ENCODE results near the gene PGAP2.
A peak's percentile ranks its signal among the peaks of the same experiment; 100 is the strongest.
"Not testable (repeated sequence)": the region's sequence is repeated elsewhere in the genome, so short reads cannot be mapped to it uniquely, and the experiment has no call there.

The PGAP2 gene

DNA sequence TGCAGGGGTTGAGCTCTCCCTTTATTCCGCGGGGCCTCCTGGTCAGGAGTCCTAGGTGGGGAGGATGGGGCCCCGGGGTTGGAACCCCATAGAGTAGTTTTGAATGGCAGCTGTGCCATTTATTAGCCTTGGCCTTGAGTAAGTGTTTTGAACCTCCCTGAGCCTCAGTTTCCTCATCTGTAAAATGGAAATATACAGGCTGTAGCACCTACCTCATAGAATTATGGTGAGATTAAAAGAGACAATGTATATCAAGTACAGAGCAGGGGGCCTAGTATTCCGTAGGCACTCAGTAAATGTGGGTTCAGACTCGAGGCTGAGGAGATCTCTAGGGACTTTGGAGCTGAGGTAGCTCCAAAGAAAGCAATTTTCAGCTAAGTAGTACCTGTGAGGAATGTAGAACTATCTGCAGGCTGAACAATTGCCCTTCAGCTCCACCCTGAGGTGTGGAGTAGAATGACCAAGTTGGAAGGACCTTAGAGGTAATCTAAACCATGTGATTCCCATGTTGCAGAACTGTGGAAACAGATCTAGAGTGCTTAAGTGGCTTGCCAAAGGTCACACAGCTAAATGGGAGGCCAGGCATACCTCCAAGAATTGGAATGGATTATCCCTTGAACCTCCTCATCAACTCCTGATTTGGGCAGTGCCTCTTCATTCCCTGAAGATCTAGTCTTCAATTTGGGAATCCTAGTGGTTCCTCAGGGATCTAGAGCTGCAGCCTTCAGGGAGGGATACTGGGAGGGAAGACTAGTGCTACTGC, 682 bp downstream of the PGAP2 start:
- peak; percentile 77 for DNase-seq

DNA sequence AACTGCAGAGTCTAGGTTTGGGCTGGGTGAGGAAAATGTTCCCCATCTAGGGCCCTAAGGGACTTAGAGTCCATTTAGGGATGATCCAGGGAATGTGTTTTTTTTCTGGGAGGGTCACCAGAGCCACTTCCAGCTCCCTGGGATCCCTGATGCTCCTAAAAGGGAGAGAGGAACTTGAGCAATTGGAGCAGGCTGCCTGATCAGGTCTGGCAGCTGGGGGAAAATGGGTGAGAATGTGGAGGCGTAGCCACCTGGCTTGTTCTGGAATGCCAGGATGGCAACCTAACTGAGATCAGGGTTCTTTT, 1.2 kb downstream of the PGAP2 start:
- no peak for DNase-seq

GRCh38 chr11:3810446-3810845, 2.1 kb downstream of the PGAP2 start:
- no peak for DNase-seq

DNA sequence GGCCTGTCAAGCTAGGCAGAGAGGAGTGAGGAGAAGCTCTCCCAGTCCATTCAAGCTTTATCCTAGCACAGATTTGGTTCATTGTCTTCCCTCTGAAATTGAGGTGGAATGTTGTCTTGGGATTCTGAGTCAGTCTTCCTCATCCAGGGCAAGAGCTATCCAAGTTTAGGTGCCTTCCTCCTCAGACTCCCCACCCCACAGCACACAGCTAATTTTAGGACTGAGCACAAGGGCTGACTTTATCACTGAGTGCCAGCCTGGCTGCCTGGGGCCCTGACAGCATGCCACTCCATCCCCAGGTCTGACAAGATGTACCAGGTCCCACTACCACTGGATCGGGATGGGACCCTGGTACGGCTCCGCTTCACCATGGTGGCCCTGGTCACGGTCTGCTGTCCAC, 2.6 kb downstream of the PGAP2 start:
- DNase-seq: no peak

DNA sequence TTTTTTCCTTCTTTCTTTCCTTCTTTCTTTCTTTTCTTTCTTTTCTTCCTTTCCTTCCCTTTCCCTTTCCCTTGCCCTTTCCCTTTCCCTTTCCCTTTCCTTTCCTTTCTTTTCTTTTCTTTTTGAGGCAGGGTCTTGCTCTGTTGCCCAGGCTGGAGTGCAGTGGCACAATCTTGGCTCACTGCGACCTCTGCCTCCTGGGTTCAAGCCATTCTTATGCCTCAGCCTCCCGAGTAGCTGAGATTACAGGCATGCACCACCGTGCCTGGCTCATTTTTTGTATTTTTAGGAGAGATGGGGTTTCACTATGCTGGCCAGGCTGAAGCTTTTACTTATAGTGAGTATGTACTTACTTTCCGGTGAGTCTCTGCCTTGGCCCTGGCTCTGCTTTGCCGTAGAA, 6.5 kb downstream of the PGAP2 start:
- not testable (repeated sequence) for DNase-seq

DNA sequence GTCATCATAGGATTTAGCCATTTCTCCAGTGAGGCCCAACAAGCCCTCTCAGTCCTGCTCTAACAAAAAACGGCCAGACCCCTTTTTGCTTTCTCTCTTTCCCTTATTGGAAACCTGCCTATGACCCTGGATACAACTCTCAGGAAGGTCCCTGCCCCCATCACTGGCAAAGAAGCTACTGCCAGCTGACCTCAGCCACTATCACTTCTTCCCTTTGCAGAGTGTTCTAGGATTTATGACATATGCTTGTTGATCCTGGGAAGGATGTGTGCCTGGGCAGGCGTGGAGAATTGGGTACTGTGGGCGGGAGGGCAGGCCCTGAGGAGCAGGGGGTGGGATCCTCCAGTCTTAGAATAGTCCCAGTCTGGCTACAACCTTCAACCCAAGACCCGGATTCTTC, 7.5 kb downstream of the PGAP2 start:
- no peak for DNase-seq

DNA sequence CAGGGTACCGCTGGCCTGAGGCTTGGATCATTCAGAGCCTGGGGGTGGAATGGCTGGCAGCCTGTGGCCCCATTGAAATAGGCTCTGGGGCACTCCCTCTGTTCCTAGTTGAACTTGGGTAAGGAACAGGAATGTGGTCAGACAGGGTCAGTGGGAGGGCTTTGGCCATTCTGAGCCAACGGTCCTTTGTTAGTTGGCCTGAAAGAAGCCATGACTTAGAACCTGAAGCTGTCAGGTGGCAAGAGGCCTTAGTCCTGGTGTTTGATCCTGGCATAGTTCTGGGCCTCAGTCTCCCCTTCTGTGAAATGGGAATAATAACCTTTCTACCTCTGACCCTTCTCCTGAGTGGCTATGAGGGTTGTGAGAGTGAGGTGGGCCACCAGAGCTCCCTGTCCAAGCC, 8.3 kb downstream of the PGAP2 start:
- DNase-seq: no peak

- no peak for DNase-seq
Measured at GRCh38 chr11:3817181-3817800, 8.9 kb downstream of the PGAP2 start.

GRCh38 chr11:3820971-3821370, 12.6 kb downstream of the PGAP2 start:
- DNase-seq: no peak

DNA sequence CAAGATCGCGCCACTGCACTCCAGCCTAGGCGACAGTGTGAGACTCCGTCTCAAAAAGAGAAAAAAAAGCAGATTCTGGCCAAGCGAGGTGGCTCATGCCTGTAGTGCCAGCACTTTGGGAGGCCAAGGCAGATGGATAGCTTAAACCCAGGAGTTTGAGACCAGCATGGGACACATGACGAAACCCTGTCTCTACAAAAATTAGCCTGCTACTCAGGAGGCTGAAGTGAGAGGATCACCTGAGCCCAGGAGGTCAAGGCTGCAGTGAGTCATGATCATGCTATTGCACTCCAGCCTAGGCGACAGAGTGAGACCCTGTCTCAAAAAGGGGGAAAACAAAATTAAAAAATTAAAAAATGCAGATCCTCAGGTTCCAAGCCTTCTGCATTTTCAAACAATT, 14.0 kb downstream of the PGAP2 start:
- DNase-seq: no peak

DNA sequence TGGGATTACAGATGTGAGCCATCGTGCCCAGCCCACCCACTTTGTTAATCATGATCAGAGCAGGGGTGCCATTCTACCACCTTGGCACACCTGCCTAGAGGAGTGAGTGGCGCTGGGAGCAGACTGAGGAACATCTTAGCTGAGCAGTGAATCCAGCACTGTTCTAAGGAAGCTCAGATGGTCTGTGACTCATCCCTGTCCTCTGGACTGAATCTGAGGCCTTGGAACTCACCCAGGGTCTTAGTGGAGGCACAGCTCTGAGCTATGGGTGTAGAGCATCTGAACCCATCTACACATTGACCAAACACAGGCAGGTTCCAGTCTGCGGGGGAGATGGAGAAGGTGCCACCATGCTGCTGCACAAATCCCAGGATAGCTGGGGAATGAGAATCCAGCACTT, 14.9 kb downstream of the PGAP2 start:
- no peak for DNase-seq

- no peak for DNase-seq
Measured at GRCh38 chr11:3823762-3824506, 15.6 kb downstream of the PGAP2 start.

GRCh38 chr11:3824714-3825472, 16.5 kb downstream of the PGAP2 start:
- peak; percentile 87 for DNase-seq

DNA sequence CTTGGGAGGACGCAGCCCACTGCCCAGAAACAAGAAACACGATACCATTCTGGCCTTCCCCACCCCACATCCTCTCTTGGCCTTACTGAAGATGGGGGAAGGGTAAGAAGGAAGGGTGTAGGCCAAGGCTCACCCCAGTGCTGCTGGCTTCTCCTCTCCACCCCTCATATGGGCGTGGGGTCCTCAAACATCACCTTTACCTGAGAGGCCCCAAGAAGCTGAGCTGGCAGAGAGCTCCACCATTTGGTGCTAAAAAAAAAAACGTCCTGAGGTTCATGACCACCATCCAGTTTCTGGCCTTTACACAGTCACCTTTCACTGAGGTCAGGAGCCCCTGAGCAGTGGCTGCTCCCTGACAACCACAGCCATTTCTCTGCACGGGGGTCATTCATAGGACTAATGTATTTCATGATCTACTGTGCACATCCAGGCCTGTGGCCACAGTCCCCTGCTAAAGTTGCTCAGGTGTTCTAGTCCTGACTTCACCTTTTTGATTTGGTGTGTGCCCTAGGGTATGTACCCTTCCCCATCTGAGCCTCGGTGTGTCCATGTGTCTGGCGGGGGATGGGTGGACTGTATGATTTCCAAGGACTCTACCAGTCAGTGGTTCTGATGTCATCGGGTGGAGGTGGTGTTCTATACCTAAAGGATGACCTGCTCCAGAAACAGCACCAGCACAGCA, 17.3 kb downstream of the PGAP2 start:
- DNase-seq: no peak

DNA sequence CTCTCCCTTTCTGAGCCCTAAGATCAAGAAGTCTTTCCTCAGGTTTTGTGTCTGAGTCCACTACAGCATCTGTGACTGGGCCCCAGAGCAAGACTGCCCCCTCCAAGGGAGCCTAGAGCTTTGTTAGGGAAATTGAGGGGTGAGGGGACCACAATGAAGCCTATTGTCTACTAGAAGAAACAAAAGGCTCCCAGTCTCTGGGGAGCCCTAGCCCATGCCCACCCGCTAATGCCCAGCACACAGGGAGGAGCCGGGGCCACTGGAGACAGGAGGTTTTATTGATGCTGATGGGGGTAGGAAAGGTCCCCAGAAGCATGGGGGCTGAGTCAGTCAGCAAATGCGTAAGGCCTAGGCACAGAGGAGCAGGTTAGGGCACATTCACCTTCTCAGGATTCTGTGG, 18.4 kb downstream of the PGAP2 start:
- DNase-seq: no peak

DNA sequence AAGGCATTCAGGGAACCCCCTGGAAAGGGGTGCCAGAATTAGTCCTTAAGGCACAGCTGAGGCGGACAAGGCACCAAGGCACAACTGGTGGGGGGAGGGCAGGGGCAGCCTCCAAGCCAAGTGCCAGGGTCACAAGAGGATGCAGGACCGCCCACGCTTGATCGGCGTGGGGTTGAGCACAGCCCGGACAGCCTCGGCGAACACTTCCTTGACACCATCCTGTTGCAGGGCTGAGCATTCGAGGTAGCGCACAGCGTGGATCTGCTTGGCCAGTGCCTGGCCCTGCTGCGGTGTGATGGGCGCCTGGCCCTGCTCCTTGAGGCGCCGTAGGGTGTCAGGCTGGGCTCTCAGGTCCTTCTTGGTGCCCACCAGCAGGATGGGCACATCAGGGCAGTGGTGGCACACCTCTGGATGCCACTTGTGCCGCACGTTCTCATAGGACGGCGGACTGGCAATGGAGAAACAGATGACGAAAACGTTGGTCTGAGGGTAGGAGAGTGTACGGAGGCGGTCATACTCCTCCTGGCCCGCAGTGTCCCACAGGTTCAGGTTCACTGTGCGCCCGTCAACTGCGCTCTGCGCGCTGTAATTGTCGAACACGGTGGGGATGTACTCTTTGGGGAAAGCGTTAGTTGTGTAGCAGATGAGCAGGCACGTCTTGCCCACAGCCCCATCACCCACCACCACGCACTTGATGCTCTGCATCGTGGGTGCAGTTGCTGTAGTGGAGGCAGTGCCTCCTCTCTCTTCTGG, 19.2 kb downstream of the PGAP2 start:
- no peak for DNase-seq

DNA sequence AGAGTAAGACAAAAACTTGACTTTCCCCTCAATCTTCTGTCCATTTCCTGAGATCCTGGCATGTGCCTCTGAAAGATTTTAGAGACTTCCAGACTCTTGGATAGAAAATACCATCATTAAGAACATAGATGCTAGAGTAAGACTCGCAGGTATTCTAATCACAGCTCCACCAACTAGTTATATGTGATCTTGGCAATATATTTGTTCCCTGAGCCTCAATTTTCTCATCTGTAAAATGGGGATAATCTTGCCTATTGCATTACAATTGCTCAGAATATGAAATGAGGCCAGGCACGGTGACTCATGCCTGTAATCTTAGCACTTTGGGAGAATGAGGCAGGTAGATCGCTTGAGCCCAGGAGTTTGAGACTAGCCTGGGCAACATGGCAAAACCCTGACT, 21.7 kb downstream of the PGAP2 start:
- no peak for DNase-seq

GRCh38 chr11:3830730-3831129, 22.4 kb downstream of the PGAP2 start:
- DNase-seq: no peak

DNA sequence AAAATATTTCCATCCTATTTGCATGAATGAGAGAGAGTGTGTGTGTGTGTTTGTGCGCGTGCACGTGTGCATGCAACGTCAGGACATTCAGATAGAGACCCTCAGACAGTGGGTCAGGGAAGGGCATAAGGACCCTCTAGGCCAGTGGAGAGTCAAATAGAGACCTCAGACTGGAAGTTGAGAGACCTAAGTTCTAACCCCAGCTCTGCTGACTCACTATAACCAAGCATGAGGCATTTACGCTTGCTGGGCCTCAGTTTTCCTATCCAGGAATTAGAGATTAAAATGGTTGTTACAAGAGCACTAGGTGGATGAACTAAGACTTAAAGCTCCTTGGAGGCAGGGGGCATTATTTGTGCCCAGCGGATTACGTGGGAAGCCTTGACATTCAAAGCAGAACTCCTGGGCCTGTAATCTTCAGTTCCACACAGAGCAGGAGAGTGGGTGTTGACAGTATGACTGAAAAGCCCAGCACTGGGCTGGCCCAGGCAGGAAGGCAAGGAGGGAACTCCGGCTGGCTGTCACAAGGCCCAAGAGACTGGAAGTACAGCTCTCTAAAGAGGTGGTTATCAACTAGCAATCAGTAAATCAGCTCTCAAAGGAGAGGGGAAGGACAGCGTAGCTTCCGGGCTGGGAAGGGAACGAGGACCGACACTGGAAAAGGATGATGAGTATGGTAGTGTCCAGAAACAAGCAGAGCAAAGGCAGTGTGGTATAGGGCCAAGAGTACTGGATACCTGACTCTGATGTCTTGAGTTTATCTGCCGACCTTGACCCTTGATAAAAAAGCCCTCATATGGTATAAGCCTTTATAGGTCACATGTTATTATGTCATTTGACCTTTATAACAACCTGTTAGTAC, 23.2 kb downstream of the PGAP2 start:
- no peak for DNase-seq

- no peak for DNase-seq
Measured at GRCh38 chr11:3832816-3833215, 24.5 kb downstream of the PGAP2 start.

DNA sequence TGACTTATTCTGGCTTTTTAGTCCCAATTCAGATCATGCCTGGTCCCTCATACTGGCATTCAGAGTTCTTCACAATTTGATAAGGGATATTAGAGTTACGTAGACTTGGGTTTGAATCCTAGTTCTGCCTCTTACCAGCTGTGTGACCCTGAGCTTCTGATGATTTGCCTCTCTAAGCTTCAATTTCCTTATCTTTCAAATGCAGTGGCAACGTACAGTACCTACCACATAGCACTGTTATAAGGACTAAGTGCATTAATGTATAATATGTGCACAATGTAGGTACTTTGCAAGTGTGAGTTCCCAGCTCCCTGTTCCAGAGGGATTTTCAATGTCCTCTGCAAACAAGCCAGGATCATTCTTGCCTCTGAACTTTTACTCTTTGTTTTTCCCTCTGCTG, 25.1 kb downstream of the PGAP2 start:
- DNase-seq: no peak

Measured in activated CD4-positive, alpha-beta T cell treated with anti-CD3 and anti-CD28 coated beads, Interleukin-10, Interleukin-2, amounts not matched to agents 100 ng/mL and 50 ng/mL, durations not matched to agents 16 hours and 8 hours (primary cell).